Measurements from ENCODE around the gene GNA14.

GNA14 gene

DNA sequence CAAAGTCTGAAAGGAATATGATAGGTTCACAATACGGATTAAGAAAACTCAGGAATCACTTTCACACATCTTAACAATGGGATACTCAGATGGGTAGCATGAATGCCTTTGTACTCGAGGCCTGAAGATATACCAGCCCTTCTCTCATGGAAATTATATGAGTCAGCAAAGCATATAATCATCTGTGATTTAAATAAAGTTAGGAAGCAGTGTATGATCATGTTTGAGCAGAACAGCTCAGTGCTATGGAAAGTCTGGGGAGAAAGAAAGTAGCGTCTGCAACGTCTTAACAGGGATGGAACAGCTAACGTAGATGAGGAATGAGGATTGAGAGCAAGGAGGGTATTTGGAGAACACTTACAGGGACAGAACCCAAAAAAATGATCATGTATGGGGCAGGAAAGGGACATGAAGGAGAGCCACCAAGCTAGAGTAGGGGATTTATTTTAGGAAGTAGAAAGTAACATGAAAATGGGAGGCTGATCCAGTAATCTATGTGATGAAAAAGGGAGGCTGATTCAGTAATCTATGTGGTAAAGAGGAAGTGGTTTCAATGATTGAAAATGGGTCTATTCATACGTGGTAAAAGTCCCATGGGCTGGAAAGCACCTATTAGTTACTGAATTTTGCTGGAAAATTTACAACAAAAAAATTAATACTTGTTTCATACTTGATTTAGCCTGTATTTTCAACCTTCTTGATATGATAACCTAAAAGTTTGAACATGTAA is 85.9 kb downstream of the GNA14 start:
- no peak overlapping the region for H3K27ac ChIP-seq
- TF ChIP-seq ZFX (IDR thresholded peaks at IDR 0.05): no peak
- TF ChIP-seq, protein P1, sequence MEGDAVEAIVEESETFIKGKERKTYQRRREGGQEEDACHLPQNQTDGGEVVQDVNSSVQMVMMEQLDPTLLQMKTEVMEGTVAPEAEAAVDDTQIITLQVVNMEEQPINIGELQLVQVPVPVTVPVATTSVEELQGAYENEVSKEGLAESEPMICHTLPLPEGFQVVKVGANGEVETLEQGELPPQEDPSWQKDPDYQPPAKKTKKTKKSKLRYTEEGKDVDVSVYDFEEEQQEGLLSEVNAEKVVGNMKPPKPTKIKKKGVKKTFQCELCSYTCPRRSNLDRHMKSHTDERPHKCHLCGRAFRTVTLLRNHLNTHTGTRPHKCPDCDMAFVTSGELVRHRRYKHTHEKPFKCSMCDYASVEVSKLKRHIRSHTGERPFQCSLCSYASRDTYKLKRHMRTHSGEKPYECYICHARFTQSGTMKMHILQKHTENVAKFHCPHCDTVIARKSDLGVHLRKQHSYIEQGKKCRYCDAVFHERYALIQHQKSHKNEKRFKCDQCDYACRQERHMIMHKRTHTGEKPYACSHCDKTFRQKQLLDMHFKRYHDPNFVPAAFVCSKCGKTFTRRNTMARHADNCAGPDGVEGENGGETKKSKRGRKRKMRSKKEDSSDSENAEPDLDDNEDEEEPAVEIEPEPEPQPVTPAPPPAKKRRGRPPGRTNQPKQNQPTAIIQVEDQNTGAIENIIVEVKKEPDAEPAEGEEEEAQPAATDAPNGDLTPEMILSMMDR (conservative IDR thresholded peaks at IDR 0.05): no peak

DNA sequence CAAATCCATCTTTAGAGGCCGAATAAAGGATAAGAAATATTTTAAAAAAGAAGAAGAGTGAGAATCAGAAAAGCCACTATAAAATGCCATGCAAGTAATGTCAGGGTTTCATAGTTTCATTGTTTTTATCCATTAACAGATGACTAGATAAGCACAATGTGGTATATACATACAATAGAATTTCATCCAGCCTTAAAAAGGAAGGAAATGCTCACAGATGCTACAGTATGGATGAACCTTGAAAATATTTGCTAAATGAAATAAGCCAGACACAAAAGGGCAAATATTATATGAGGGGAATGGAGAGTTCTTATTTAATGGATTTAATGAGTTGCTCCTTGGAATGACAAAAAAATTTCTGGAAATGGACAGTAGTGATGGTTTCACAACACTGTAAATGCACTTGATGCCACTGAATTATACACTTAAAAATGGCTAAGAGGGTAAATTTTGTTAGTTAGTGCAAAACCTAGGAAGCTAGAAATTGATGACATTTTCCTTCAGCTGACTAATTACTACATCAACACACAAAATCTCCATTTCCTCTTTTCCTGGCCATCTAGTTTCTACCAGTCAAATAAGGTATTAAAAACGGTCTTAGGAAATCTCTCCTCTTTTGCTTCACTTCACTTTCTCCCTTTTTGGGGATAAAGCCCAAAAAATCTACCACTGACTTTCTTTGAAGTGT is 86.6 kb downstream of the GNA14 start:
- no peak for TF ChIP-seq ZFX (IDR thresholded peaks at IDR 0.05)
- TF ChIP-seq, protein P1 (conservative IDR thresholded peaks at IDR 0.05): no peak
- H3K27ac ChIP-seq: no peak overlapping the region

DNA sequence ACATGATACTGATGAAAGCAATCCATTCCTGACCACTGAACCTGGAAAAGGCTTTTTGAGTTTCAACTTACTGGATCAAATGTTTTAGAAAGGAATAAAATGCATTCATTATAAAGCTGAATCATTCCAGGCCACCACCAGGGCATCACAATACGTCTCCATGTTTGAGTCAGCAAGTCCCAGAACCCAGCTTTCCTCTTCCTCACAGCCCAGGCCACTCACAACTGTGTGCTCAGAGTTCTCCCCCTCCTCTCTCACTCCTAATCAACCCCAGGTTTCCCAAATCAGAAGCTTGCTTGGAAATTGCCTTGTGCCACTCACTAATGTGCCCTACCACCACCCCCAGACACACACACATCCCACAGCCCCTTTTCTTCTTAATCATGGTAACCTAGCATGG is 91.7 kb downstream of the GNA14 start:
- no peak overlapping the region for H3K27ac ChIP-seq
- no peak for TF ChIP-seq ZFX (IDR thresholded peaks at IDR 0.05)
- TF ChIP-seq, protein P1 (conservative IDR thresholded peaks at IDR 0.05): no peak

DNA sequence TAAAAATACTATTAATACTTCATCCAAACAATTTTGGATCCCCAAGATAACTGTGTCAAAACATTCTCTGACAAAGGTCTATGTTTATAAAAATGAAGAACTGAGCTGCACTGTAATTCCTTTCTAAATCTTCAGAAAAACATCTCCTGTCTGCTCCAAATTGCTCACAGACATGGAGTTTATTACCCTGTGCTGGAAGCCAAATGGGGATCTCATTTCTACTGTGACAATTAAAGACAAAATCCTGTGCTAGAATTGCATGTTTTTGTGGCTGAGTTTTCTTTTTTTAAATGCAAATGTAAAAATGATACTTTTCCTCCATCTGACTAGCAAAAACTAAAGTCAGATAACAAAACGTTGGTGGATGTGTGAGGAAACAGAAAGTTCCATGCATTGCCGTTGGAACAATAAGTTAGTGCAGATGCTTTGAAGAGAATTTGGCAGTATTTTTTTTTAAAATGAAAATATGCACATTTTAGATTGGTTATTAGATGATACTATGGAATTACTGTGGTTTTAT is 93.5 kb downstream of the GNA14 start:
- TF ChIP-seq, protein P1 (conservative IDR thresholded peaks at IDR 0.05): no peak
- TF ChIP-seq ZFX (IDR thresholded peaks at IDR 0.05): no peak
- no peak overlapping the region for H3K27ac ChIP-seq

DNA sequence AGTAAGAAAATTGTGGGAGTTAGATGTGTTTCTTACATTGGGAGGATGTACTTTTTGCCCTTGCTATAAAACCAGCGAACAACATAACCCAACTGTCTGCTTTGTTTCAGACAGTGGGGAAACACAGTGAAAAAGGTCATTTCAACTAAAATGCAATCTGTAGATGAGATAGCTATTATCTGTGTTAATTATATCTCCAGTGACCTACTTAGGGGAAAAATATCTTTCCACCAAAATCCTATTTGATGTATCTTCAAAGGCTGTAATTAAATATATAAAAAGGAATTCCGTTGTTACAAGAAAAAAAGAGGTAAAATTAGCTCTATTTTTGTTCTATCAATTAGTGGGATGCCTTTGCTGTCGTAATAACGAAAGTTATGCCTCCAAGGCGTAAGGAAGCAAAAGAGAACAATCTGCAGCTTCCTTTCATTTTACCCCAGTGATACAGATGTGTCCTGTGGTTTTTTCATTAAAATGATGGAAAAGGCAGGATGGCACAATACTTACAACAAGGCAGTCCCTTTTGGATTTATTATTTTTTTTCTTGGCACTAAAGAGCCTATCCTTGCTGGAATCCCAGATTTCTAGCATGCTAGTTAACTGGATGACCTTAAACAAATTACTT is 100.9 kb downstream of the GNA14 start:
- TF ChIP-seq, protein P1 (conservative IDR thresholded peaks at IDR 0.05): no peak
- TF ChIP-seq ZFX (IDR thresholded peaks at IDR 0.05): no peak
- H3K27ac ChIP-seq: no peak overlapping the region

DNA sequence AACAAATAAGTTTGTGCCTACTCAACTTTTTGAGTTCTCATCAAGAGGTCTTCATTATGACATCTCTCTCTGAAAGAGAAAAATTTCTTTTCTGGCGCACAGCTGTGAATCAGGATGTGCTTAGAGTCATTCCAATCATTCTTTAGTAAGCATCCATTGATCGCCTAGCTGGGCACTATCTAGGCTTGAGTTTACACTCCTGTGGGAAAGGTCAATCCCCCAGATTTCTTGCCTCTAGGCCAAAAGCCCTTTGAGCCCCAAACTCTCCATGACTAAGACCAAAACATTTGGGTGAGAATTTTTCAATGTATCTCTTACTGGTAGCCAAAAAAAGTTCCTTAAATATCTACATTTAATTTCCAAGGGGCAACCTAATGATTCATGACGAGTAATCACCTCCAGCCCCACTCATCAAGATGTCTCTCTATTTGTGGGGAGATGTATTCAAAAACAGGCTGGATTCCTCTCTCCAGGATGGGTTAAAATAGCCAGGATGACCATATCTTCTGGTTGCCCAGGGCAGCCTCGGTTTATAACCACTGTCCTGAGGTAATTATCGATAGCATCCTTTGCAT is 101.7 kb downstream of the GNA14 start:
- no peak for TF ChIP-seq ZFX (IDR thresholded peaks at IDR 0.05)
- TF ChIP-seq, protein P1 (conservative IDR thresholded peaks at IDR 0.05): no peak
- no peak overlapping the region for H3K27ac ChIP-seq
